GM12878 (cell line): ENCODE results near the gene LENG9. TPM values are rescaled to one million over a fixed set of nuclear protein-coding genes. Genes with fewer than 3 reads are reported as not detected.
A peak's percentile ranks its signal among the peaks of the same experiment; 100 is the strongest.

Experiments used
- ATAC-seq: fragments of 200-7000 bp; cut with Tn5 transposase; 3 replicates; pipeline ENCODE4 v1.9.1; 2020; ENCODE audit warnings: mild to moderate bottlenecking, moderate library complexity
- BruUV-seq: library from RNA; stranded (reverse); fragments of 400-500 nt; replicated peaks from 2 replicates; lab custom pipeline; 2021; lab: Mats Ljungman, UMichigan
- CTCF ChIA-PET: fragments of 300-600 bp; sonication (Branson Sonifier 250); formaldehyde crosslinking; extraction: SDS; loops from one replicate; lab custom pipeline; 2021; ENCODE audit warnings: inconsistent platforms; lab: Yijun Ruan, JAX
- POLR2A ChIA-PET: fragments of 350-600 bp; formaldehyde crosslinking; extraction: SDS; loops from one replicate; lab custom pipeline; 2021; ENCODE audit warnings: inconsistent platforms; lab: Charles Lee
- RAD21 ChIA-PET: fragments of 300-600 bp; sonication (Branson Sonifier 250); formaldehyde crosslinking; loops from one replicate; lab custom pipeline; 2023; ENCODE audit warnings: antibody characterized with exemption; ENCODE audit not compliant: unreplicated experiment; lab: Charles Lee
- SMC1A ChIA-PET: fragments of 300-600 bp; sonication (Branson Sonifier 250); formaldehyde crosslinking; loops from one replicate; lab custom pipeline; 2023; ENCODE audit not compliant: unreplicated experiment, uncharacterized antibody; lab: Charles Lee
- DNase-seq: peaks from one replicate; pipeline ENCODE4 v3.0.0-alpha.2; 2011; ENCODE audit warnings: low read depth, low spot score
- FAIRE-seq: peaks from 3 replicates; lab custom pipeline; 2011; peaks lifted over from hg19 to GRCh38; lab: Jason Lieb, UNC
- H2AFZ ChIP-seq: 2 replicates; pipeline ENCODE4 v1.6.0; 2011; ENCODE audit warnings: low read depth, low read length, control low read depth; ENCODE audit not compliant: control insufficient read depth
- H3K27ac ChIP-seq: 2 replicates; pipeline ENCODE4 v1.5.1; 2011; ENCODE audit warnings: control low read depth; ENCODE audit not compliant: control insufficient read depth, insufficient read depth
- H3K27me3 ChIP-seq, 2 experiments: replicated peaks in 1 of 2; 2 replicates each; pipeline versions ENCODE4 v1.6.0 to v1.6.1; 2011; ENCODE audit warnings: low read length in 1 of 2; ENCODE audit not compliant: control insufficient read depth in 2 of 2, insufficient read depth in 2 of 2
- H3K36me3 ChIP-seq, 2 experiments: 2 replicates each; pipeline ENCODE4 v1.5.1; 2011; ENCODE audit warnings: low read length in 1 of 2; ENCODE audit not compliant: control insufficient read depth in 2 of 2, insufficient read depth in 2 of 2
- H3K4me1 ChIP-seq: 2 replicates; pipeline ENCODE4 v1.6.1; 2011; ENCODE audit warnings: mild to moderate bottlenecking, low read length, moderate library complexity, mixed read lengths; ENCODE audit not compliant: control insufficient read depth, insufficient read depth
- H3K4me2 ChIP-seq: 2 replicates; pipeline ENCODE4 v1.6.0; 2011; ENCODE audit warnings: control low read depth; ENCODE audit not compliant: control insufficient read depth, insufficient read depth
- H3K4me3 ChIP-seq: fragments of 200-600 bp; sonication (generic); 2 replicates; pipeline ENCODE4 v1.5.1; 2016
- H3K79me2 ChIP-seq: 2 replicates; pipeline ENCODE4 v1.6.0; 2011; ENCODE audit warnings: low read length; ENCODE audit not compliant: control insufficient read depth, insufficient read depth
- H3K9ac ChIP-seq: 2 replicates; pipeline ENCODE4 v1.8.0; 2011; ENCODE audit warnings: low read length, control low read depth, mixed read lengths; ENCODE audit not compliant: control insufficient read depth, insufficient read depth
- H3K9me3 ChIP-seq: replicated peaks from 3 replicates; pipeline ENCODE4 v1.5.1; 2011; ENCODE audit warnings: mild to moderate bottlenecking, low read length; ENCODE audit not compliant: control insufficient read depth, insufficient read depth
- H4K20me1 ChIP-seq: 2 replicates; pipeline ENCODE4 v1.6.0; 2011; ENCODE audit not compliant: control insufficient read depth, insufficient read depth
- ASH2L ChIP-seq: fragments of 300-600, 200-600 bp; sonication (generic); IDR thresholded peaks from 2 replicates; pipeline ENCODE4 v1.6.1; 2017; ENCODE audit warnings: low read depth, mild to moderate bottlenecking, borderline replicate concordance
- ATF7 ChIP-seq: fragments of 450-650 bp; IDR thresholded peaks from 2 replicates; pipeline ENCODE4 v1.6.1; 2016; ENCODE audit warnings: low read depth, mild to moderate bottlenecking
- BCL11A ChIP-seq: IDR thresholded peaks from 2 replicates; pipeline ENCODE4 v1.6.1; 2011; ENCODE audit warnings: low read depth, low read length
- CBX5 ChIP-seq: sonication (generic); IDR thresholded peaks from 2 replicates; pipeline ENCODE4 v1.6.1; 2016; ENCODE audit warnings: low read depth, moderate library complexity, mild to moderate bottlenecking, inconsistent platforms
- EP300 ChIP-seq, 2 experiments: fragments of 150-350 bp in 1 of 2; IDR thresholded peaks; 2 replicates each; pipeline ENCODE4 v1.6.1; 2011 to 2012; ENCODE audit warnings: low read depth in 2 of 2, low read length in 2 of 2, borderline replicate concordance in 1 of 2, improper control_type of control experiment in 1 of 2, inconsistent platforms in 1 of 2; ENCODE audit not compliant: control insufficient read depth in 1 of 2
- HDGF ChIP-seq: fragments of 450-650 bp; IDR thresholded peaks from 2 replicates; pipeline ENCODE4 v1.6.1; 2016; ENCODE audit warnings: antibody characterized with exemption
- IKZF1 ChIP-seq: fragments of 450-650 bp; conservative IDR thresholded peaks from 2 replicates; pipeline ENCODE4 v1.6.1; 2017; ENCODE audit warnings: antibody characterized with exemption, mild to moderate bottlenecking
- KAT2A ChIP-seq: conservative IDR thresholded peaks from 2 replicates; pipeline ENCODE4 v1.6.1; 2011; ENCODE audit warnings: low read depth, low read length; ENCODE audit not compliant: control insufficient read depth
- MEF2A ChIP-seq: IDR thresholded peaks from 2 replicates; pipeline ENCODE4 v1.6.1; 2011; ENCODE audit warnings: low read depth, mild to moderate bottlenecking, low read length, moderate library complexity; ENCODE audit not compliant: insufficient read depth
- POLR2AphosphoS2 ChIP-seq: IDR thresholded peaks from 2 replicates; pipeline ENCODE4 v1.6.1; 2011; ENCODE audit warnings: low read depth, mild to moderate bottlenecking, low read length, improper control_type of control experiment, moderate library complexity
- SMARCA5 ChIP-seq: fragments of 450-650 bp; IDR thresholded peaks from 2 replicates; pipeline ENCODE4 v1.6.1; 2017; ENCODE audit warnings: mild to moderate bottlenecking
- STAT3 ChIP-seq: IDR thresholded peaks from 2 replicates; pipeline ENCODE4 v1.6.1; 2011; ENCODE audit warnings: low read depth, low read length, improper control_type of control experiment
- TBL1XR1 ChIP-seq: IDR thresholded peaks from 2 replicates; pipeline ENCODE4 v1.6.1; 2012; ENCODE audit warnings: low read depth, low read length, improper control_type of control experiment
- ZNF274 ChIP-seq: IDR thresholded peaks from one replicate; pipeline ENCODE4 v1.8.0; 2011; ENCODE audit not compliant: insufficient read length, insufficient read depth
- ZNF384 ChIP-seq: IDR thresholded peaks from 2 replicates; pipeline ENCODE4 v1.6.1; 2012; ENCODE audit warnings: low read depth, mild to moderate bottlenecking, low read length, improper control_type of control experiment, borderline replicate concordance
- WGBS: methylation state at CpG from one replicate; pipeline ENCODE4 v1.1.6; 2016; ENCODE audit warnings: low lambda C conversion rate; ENCODE audit not compliant: insufficient replicate concordance, insufficient coverage; ENCODE audit errors: missing lambda C conversion rate; 5-methylcytosine and 5-hydroxymethylcytosine counted together
- in situ Hi-C: fragments of 300-500 bp; cut with MboI; formaldehyde crosslinking; loops from 9 replicates; pipeline ENCODE4 v1.14.3; 2018; ENCODE audit warnings: mixed read lengths
- intact Hi-C: fragments of 100-400 bp; cut with micrococcal nuclease; formaldehyde crosslinking; loops from one replicate; pipeline ENCODE4 v1.14.2; 2022; ENCODE audit not compliant: unreplicated experiment
- polyA plus RNA-seq, 11 experiments: library from polyadenylated mRNA; depleted of rRNA in 4 of 11; unstranded in 6 of 11; stranded (reverse) in 5 of 11; fragments of >200 nt; fragmentation: Nextera tagmentation in 4 of 11; fragmentation: Illumina TruSeq in 1 of 11; extraction: Ambion mirVana in 4 of 11; extraction: Trizol in 1 of 11; gene quantifications; 1 replicate in 1 of 11; 2 replicates in 10 of 11; pipeline versions ENCODE4 v1.2.1 to v1.2.3, GENCODE V29; 2011 to 2016; ENCODE audit warnings: inconsistent platforms in 2 of 11, missing spikeins in 2 of 11, low read depth in 1 of 11
- total RNA-seq, 4 experiments: library from RNA; depleted of rRNA in 3 of 4; stranded (reverse); fragments of >200 nt in 3 of 4; fragmentation: Illumina TruSeq in 1 of 4; extraction: Trizol in 1 of 4; gene quantifications; 2 replicates each; pipeline versions ENCODE4 v1.2.1 to v1.2.3, GENCODE V29; 2013 to 2021

LENG9 gene
- total and polyA plus RNA-seq, 10 of the 15 experiments (the other 5 are each of a cell fraction or from before 2014, with no cell fraction given) = 0.09 to 2.9 (median 0.76) TPM; not detected in 1

DNA sequence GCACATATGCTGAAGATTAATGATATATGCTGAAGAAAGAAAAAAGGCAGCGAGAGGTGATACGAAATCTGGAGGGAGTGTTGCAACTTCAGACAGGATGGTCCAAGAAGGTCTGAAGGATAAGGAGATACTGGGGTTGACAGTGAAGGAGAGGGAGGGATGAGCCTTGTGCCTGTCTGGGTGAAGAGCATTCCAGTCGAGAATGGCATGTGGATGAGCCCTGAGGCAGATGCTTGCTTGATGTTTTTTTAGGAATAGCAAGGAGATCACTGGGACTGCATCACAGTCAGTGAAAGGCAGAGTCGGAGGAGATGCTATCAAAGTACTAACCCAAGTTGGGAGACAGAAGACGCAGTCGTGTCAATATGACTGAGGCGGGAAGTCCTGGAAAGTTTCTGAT is 25.8 kb upstream of the LENG9 start (continued):
- TF ChIP-seq HDGF = no peak
- TF ChIP-seq ZNF384 = no peak
- no peak for TF ChIP-seq MEF2A
- no peak for TF ChIP-seq SMARCA5
- TF ChIP-seq, all 136 proteins: peak for 0

- Histone ChIP-seq H3K36me3 (no peaks in the 10 kb centered on the region), H3K9me3 (no peaks in the 10 kb centered on the region), H3K27ac (no peak overlapping the region), H3K4me2 (peak overlapping the region; percentile 44; the same call in 1 of the 2 replicates), H3K9ac (no peak overlapping the region), H3K4me3 (no peak overlapping the region), H2AFZ (no peak overlapping the region), H3K79me2 (no peaks in the 10 kb centered on the region), H3K4me1 (peaks cover 8% of the 10 kb centered on the region), H4K20me1 (no peaks in the 10 kb centered on the region), H3K27me3 (no peaks in the 10 kb centered on the region; a peak in 1 of 4 replicates)
- no TSS peak for BruUV-seq
- in situ Hi-C loops = no loop called here
- DNase-seq = no peak
- 3% methylated on average over 2 of the region's 5 CpGs for WGBS
- CTCF ChIA-PET = interaction anchor here (0.7 to 2.2 kb wide), 10 partner anchors 12 to 194 kb away, joined by 3 to 10 read pairs (median 3); no protein-coding TSS in a partner anchor
- peak; percentile 60 for ATAC-seq
- SMC1A ChIA-PET = interaction anchor here (0.6 to 1.3 kb wide), 11 partner anchors 68 to 650 kb away, joined by 3 to 5 read pairs (median 3); no protein-coding TSS in a partner anchor
- intact Hi-C loops = loop anchor here (2.0 kb wide), 1 partner anchor 131 kb away; no protein-coding TSS in a partner anchor
- no peak for TF ChIP-seq POLR2AphosphoS2
- TF ChIP-seq STAT3 = no peak
- TF ChIP-seq EP300 (IDR thresholded peaks at IDR 0.05; ENCODE audit: borderline replicate concordance in 1 of 2, control insufficient read depth in 1 of 2, low read depth in 2 of 2, low read length in 2 of 2) = no peak
- no peak for TF ChIP-seq BCL11A
- peak; percentile 66; the same call in 1 of the 2 replicates for TF ChIP-seq ZNF384
- TF ChIP-seq CBX5 = no peak
- peak; percentile 31; the same call in 1 of the 2 replicates for TF ChIP-seq IKZF1
- TF ChIP-seq KAT2A = no peak
- TF ChIP-seq ZNF274 = no peak
- peak; percentile 6; the same call in 1 of the 2 replicates for TF ChIP-seq ATF7
- TF ChIP-seq ASH2L = no peak
- TF ChIP-seq TBL1XR1 = no peak
- FAIRE-seq = no peak
- RAD21 ChIA-PET = interaction anchor here (0.7 to 1.7 kb wide), 10 partner anchors 12 to 1147 kb away, joined by 3 to 6 read pairs (median 4); partner anchors contain the start of genes CDC42EP5 and LENG9
- POLR2A ChIA-PET = no interaction called here
These were observed 22.3 kb upstream of the LENG9 start for GRCh38 chr19:54485851-54486250.
